Measurements from ENCODE around the gene NCEH1. TPM values are rescaled to one million over a fixed set of nuclear protein-coding genes. Genes with fewer than 3 reads are reported as not detected.
A peak's percentile ranks its signal among the peaks of the same experiment; 100 is the strongest.

NCEH1 gene
- total and polyA plus RNA-seq, 9 of the 15 experiments (the other 6 are each of a cell fraction or from before 2014, with no cell fraction given) = 1.3 to 5.0 (median 2.8) TPM

GRCh38 chr3:172750368-172751174 is 39.7 kb upstream of the NCEH1 start, which contains the start of gene ECT2 (continued):
- TF ChIP-seq RBM15 (IDR thresholded peaks at IDR 0.05; ENCODE audit: insufficient read depth, low read length) = no peak
- TF ChIP-seq ZNF589 (CRISPR knock-in tag; IDR thresholded peaks at IDR 0.05; ENCODE audit: low read depth) = no peak
- TF ChIP-seq, protein P1, sequence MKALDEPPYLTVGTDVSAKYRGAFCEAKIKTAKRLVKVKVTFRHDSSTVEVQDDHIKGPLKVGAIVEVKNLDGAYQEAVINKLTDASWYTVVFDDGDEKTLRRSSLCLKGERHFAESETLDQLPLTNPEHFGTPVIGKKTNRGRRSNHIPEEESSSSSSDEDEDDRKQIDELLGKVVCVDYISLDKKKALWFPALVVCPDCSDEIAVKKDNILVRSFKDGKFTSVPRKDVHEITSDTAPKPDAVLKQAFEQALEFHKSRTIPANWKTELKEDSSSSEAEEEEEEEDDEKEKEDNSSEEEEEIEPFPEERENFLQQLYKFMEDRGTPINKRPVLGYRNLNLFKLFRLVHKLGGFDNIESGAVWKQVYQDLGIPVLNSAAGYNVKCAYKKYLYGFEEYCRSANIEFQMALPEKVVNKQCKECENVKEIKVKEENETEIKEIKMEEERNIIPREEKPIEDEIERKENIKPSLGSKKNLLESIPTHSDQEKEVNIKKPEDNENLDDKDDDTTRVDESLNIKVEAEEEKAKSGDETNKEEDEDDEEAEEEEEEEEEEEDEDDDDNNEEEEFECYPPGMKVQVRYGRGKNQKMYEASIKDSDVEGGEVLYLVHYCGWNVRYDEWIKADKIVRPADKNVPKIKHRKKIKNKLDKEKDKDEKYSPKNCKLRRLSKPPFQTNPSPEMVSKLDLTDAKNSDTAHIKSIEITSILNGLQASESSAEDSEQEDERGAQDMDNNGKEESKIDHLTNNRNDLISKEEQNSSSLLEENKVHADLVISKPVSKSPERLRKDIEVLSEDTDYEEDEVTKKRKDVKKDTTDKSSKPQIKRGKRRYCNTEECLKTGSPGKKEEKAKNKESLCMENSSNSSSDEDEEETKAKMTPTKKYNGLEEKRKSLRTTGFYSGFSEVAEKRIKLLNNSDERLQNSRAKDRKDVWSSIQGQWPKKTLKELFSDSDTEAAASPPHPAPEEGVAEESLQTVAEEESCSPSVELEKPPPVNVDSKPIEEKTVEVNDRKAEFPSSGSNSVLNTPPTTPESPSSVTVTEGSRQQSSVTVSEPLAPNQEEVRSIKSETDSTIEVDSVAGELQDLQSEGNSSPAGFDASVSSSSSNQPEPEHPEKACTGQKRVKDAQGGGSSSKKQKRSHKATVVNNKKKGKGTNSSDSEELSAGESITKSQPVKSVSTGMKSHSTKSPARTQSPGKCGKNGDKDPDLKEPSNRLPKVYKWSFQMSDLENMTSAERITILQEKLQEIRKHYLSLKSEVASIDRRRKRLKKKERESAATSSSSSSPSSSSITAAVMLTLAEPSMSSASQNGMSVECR (CRISPR knock-in tag; IDR thresholded peaks at IDR 0.05) = 0 out of 2 replicates have a peak, but pooled peaks have one; percentile 49
- peak; percentile 94 for TF ChIP-seq ETV1 (tag; conservative IDR thresholded peaks at IDR 0.05; ENCODE audit: low read depth)
- TF ChIP-seq ZNF445 (CRISPR knock-in tag; IDR thresholded peaks at IDR 0.05; ENCODE audit: low read depth) = no peak
- TF ChIP-seq, protein P2, sequence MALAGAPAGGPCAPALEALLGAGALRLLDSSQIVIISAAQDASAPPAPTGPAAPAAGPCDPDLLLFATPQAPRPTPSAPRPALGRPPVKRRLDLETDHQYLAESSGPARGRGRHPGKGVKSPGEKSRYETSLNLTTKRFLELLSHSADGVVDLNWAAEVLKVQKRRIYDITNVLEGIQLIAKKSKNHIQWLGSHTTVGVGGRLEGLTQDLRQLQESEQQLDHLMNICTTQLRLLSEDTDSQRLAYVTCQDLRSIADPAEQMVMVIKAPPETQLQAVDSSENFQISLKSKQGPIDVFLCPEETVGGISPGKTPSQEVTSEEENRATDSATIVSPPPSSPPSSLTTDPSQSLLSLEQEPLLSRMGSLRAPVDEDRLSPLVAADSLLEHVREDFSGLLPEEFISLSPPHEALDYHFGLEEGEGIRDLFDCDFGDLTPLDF (CRISPR knock-in tag; IDR thresholded peaks at IDR 0.05) = peak; percentile 69; the same call in 1 of the 2 replicates
- 0 out of 2 replicates have a peak, but pooled peaks have one; percentile 10 for TF ChIP-seq ZEB2 (IDR thresholded peaks at IDR 0.05)
- TF ChIP-seq ATF3 (IDR thresholded peaks at IDR 0.05) = peak; percentile 18; the same call in 1 of the 2 replicates
- no peak; the same call in 1 of the 2 replicates for TF ChIP-seq ATF3 (CRISPR knock-in tag; conservative IDR thresholded peaks at IDR 0.05)
- TF ChIP-seq PML (IDR thresholded peaks at IDR 0.05; ENCODE audit: low read length) = peak; percentile 51; the same call in 1 of the 2 replicates
- no peak for TF ChIP-seq ZNF282 (CRISPR knock-in tag; IDR thresholded peaks at IDR 0.05)
- peak; percentile 100 for TF ChIP-seq FOXJ2 (tag; IDR thresholded peaks at IDR 0.05)
- TF ChIP-seq L3MBTL2 (IDR thresholded peaks at IDR 0.05) = peak; percentile 65
- peak; percentile 96 for TF ChIP-seq RBFOX2 (IDR thresholded peaks at IDR 0.05; ENCODE audit: low read depth, low read length)
- TF ChIP-seq CHD2 (IDR thresholded peaks at IDR 0.05; ENCODE audit: low read depth, low read length) = peak; percentile 63
- TF ChIP-seq SP1 (CRISPR knock-in tag; IDR thresholded peaks at IDR 0.05) = peak; percentile 57
- TF ChIP-seq SPI1 (IDR thresholded peaks at IDR 0.05; ENCODE audit: borderline replicate concordance, low read depth, low read length) = peak; percentile 25; the same call in 1 of the 2 replicates
- TF ChIP-seq NR4A1 (CRISPR knock-in tag; IDR thresholded peaks at IDR 0.05) = no peak
- TF ChIP-seq NR4A1 (tag; IDR thresholded peaks at IDR 0.05) = no peak
